Articular chondrocyte of knee joint (primary cell): ENCODE measurements around the gene IFIH1. TPM values are rescaled to one million over a fixed set of nuclear protein-coding genes. Genes with fewer than 3 reads are reported as not detected.

ENCODE experiments used
- total RNA-seq: library from RNA; depleted of rRNA; stranded (reverse); fragments of >200 nt; gene quantifications from 2 replicates; pipeline ENCODE4 v1.2.3, GENCODE V29; 2012

The IFIH1 gene
- 8.5 and 12.2 TPM in 2 replicates for total RNA-seq

DNA sequence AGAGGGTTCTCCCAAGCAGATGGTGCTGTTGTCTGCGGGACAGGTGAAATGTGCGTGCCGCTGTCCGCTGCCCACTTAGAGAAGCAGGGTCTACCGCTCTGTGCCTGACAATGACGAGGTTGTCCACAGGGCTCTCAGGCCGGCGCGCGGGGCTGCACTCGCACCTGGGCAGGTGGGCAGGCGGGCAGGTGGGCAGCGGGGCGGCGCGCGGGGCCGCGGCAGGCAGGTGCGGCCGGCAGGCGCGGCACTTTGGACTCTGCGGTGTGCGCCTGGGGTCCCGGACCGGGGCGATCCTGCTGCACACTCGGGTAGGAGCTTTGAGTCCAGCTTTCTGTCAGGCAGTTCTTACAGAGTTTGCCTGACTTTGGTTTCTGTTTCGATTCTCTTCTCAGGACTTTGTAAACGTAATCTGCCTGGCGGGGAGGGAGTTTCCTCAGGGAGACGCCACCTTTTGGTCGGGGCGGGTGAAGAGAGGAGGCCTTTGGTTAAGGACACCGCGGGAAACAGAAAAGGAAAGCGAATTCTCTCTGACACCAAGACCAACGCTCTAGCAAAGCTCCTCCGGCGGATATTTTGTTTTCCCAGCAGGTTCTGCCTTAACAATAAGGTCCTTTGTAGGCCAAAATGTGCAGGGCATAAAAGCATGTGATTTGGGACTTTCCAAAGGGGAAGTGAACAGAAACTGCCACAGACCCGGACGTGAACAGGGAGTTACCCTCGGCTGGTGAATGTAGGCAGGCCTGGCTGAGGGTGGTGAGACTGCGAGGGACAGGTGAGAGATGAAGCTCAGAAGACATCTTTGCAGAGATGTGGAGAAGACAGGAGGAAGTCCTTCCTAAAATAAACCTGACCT is at the start of gene IFIH1:
Gene IFIH1, minus strand, starts transcription at position 357 of the 853 bp plus-strand sequence. CDS start 377 bp downstream, outside the sequence.

GRCh38 chr2:162343824-162344616 is 25.5 kb upstream of the IFIH1 start, which contains the start of gene GCA:
GCA (plus strand) TSS chr2:162344132; CDS start chr2:162344249, 117 bp downstream.

DNA sequence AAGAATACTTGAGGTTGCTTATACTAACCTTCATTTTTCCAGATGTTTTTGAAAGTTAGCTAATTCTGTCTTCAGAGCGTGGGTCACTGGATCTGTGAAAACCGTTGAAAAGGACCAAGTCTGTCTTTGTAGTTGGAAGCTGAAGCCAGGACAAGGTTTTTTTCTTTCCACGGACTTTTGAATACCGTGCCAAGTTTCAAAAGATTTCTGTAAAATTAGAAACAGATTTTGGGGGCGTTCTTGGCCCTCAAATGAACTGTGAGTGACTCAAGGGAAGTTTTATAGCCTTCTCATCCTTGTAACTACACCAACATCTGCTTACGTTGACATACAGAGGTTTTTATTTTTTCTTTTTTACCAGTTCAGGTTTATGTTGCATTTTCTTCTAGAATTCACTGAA is 75.2 kb downstream of the IFIH1 start, which contains the start of gene FAP:
Gene FAP, minus strand, starts transcription at position 152 of the 400 bp plus-strand sequence. Its CDS starts 118 bp downstream, at position 34.

Other genes with a start within 250 kb of the IFIH1 start
- 36.2 and 81.0 TPM in 2 replicates for gene DPP4, start 244.5 kb downstream of the IFIH1 start, total RNA-seq
- gene GCG, start 166.4 kb downstream of the IFIH1 start, total RNA-seq = not detected in 2 replicates
- gene FAP, start 75.2 kb downstream of the IFIH1 start, total RNA-seq = 225 and 248 TPM in 2 replicates
- gene GCA, start 25.4 kb upstream of the IFIH1 start, total RNA-seq = 6.4 and 9.2 TPM in 2 replicates